SU-DHL-6 (cell line): ENCODE results near the gene NUTF2.

ENCODE experiments used
- H2AFZ ChIP-seq: fragments of 200-600 bp; sonication (generic); 2 replicates; pipeline ENCODE4 v1.6.1; 2014; ENCODE audit warnings: low read depth, mild to moderate bottlenecking, moderate library complexity, mixed read lengths, antibody characterized with exemption, low read length; ENCODE audit not compliant: severe bottlenecking
- H3F3A ChIP-seq: fragments of 200-600 bp; shearing (Covaris generic); 2 replicates; pipeline ENCODE4 v1.6.0; 2016; ENCODE audit warnings: antibody characterized with exemption, mild to moderate bottlenecking; ENCODE audit not compliant: insufficient read depth
- H3K27ac ChIP-seq: fragments of 200-600 bp; sonication (generic); 2 replicates; pipeline ENCODE4 v1.5.1; 2016; ENCODE audit warnings: low read depth, mild to moderate bottlenecking, low read length, moderate library complexity, mixed read lengths
- H3K27me3 ChIP-seq: fragments of 200-600 bp; sonication (generic), shearing (Covaris generic); 2 replicates; pipeline ENCODE4 v1.6.0; 2014; ENCODE audit warnings: mild to moderate bottlenecking, low read length
- H3K36me3 ChIP-seq: fragments of 200-600 bp; sonication (generic); 2 replicates; pipeline ENCODE4 v1.6.1; 2014; ENCODE audit warnings: mild to moderate bottlenecking, low read length, mixed read lengths
- H3K4me2 ChIP-seq: fragments of 300-600, 200-600 bp; shearing (Covaris generic), sonication (generic); 2 replicates; pipeline ENCODE4 v1.6.0; 2014; ENCODE audit warnings: low read length, low read depth, mild to moderate bottlenecking; ENCODE audit not compliant: poor library complexity, severe bottlenecking
- H3K4me3 ChIP-seq: fragments of 200-600 bp; sonication (generic); 2 replicates; pipeline ENCODE4 v1.5.1; 2014; ENCODE audit warnings: antibody characterized with exemption, low read length, mild to moderate bottlenecking, mixed read lengths; ENCODE audit not compliant: insufficient read depth, poor library complexity, severe bottlenecking
- H3K79me2 ChIP-seq: fragments of 200-600 bp; sonication (generic); 2 replicates; pipeline ENCODE4 v1.6.1; 2014; ENCODE audit warnings: mild to moderate bottlenecking, low read length, moderate library complexity; ENCODE audit not compliant: insufficient read depth
- H3K9ac ChIP-seq: fragments of 200-600 bp; sonication (generic); 2 replicates; pipeline ENCODE4 v1.7.0; 2014; ENCODE audit warnings: mild to moderate bottlenecking, low read length
- H3K9me2 ChIP-seq: fragments of 200-600 bp; sonication (generic); replicated peaks from 2 replicates; pipeline ENCODE4 v1.6.1; 2014; ENCODE audit warnings: low read length; ENCODE audit not compliant: insufficient read depth
- H3K9me3 ChIP-seq: fragments of 200-600 bp; sonication (generic); 2 replicates; pipeline ENCODE4 v1.6.1; 2014; ENCODE audit warnings: low read length, mixed read lengths; ENCODE audit not compliant: insufficient read depth
- H4K20me1 ChIP-seq: fragments of 200-600 bp; sonication (generic); 2 replicates; pipeline ENCODE4 v1.6.1; 2014; ENCODE audit warnings: low read depth, mild to moderate bottlenecking, antibody characterized with exemption, low read length, moderate library complexity, mixed read lengths
- EZH2phosphoT487 ChIP-seq: fragments of 200-600 bp; sonication (generic), shearing (Covaris generic); conservative IDR thresholded peaks from 2 replicates; pipeline ENCODE4 v1.6.1; 2018; ENCODE audit warnings: mild to moderate bottlenecking, antibody characterized with exemption, low read length, moderate library complexity, mixed read lengths
- TF ChIP-seq, protein P1 (sequence below): fragments of 200-600 bp; sonication (generic); IDR thresholded peaks from one replicate; pipeline ENCODE4 v1.5.1; 2017; ENCODE audit warnings: antibody characterized with exemption, mild to moderate bottlenecking, low read length, moderate library complexity; ENCODE audit not compliant: insufficient read depth, poor library complexity, severe bottlenecking

Gene NUTF2

DNA sequence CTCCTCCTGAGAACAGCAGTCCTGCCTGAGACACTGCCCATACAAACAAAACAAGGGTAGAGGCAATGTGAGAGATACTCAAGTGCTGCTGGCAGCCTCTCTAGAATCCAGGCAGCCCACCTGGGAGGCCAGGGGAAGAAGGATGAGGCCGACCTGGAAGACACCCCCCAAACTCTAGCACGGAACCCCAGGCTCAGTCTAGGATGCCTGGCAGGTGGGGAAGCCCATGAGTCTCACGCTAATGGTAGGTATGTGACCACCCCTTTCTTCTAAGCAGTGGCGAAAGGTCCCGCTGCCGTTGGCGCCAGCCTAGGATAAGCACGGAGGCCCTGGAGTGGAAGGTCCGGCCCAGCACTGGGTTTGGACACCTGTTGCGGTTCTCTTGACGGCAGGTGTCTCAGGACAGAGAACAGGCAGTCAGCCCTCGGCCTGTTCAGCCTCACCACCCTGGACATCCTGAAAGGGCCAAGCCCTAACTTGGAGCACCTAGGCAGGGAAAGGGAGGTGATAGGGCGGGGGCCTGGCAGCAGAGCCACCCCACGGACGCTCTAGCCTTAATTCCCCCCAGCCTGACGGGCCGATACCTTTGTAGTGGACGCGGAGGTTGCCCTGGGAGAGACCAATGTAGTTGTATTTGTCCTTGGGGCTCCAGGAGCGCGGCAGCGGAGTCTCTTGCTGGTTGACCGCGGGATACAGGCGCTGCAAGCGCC is 40.9 kb upstream of the NUTF2 start:
- Histone ChIP-seq H2AFZ (peak overlapping the region; percentile 92), H3K79me2 (peaks cover 14% of the 10 kb centered on the region; the same call in 1 of the 2 replicates), H3K36me3 (no peaks in the 10 kb centered on the region), H3K9ac (peak overlapping the region; percentile 81), H3K4me2 (peak overlapping the region; percentile 71), H3K27ac (no peak overlapping the region), H3K27me3 (no peaks in the 10 kb centered on the region), H3F3A (no peaks in the 10 kb centered on the region), H3K4me3 (peak overlapping the region; percentile 82), H3K9me3 (no peaks in the 10 kb centered on the region), H4K20me1 (no peaks in the 10 kb centered on the region), H3K9me2 (no peaks in the 10 kb centered on the region)
- TF ChIP-seq, protein P1, sequence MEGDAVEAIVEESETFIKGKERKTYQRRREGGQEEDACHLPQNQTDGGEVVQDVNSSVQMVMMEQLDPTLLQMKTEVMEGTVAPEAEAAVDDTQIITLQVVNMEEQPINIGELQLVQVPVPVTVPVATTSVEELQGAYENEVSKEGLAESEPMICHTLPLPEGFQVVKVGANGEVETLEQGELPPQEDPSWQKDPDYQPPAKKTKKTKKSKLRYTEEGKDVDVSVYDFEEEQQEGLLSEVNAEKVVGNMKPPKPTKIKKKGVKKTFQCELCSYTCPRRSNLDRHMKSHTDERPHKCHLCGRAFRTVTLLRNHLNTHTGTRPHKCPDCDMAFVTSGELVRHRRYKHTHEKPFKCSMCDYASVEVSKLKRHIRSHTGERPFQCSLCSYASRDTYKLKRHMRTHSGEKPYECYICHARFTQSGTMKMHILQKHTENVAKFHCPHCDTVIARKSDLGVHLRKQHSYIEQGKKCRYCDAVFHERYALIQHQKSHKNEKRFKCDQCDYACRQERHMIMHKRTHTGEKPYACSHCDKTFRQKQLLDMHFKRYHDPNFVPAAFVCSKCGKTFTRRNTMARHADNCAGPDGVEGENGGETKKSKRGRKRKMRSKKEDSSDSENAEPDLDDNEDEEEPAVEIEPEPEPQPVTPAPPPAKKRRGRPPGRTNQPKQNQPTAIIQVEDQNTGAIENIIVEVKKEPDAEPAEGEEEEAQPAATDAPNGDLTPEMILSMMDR = no peak
- TF ChIP-seq EZH2phosphoT487 = no peak

DNA sequence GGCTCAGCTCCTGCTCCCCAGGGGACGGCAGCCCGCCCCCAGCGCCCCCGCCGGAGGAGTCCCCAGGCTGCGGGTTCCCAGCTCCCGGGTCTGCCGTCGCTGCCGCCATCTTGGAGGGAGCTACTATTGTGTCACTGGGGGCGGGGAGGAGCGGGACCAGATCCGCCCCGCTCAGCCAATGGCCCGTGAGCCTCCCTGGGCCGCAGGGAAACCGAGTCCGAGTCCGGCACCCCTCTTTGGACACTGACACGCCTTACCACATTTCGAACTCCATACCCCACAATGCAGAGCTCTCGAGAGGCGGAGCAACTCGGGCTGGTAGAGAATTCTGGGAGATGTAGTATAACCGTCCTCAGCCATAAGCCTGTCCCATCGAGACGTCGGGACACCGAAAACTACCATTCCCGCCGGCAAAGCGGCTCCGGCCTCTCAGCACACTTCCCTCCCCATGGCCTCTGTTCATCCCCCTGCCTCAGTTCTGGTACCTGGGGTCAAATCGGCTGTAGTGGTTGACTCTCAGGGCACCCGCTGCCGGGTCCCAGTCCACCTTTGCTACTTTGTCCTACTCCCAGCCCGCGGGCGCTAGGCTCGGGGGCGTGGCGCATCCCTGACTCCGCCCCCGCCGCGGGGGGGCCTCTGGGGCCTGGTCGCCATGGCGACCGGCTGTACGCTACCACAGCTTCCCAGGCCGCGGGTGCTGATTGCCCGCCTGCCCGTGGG is 40.1 kb upstream of the NUTF2 start, which contains the start of the genes RANBP10 and TSNAXIP1:
Gene RANBP10, minus strand, starts transcription at position 133 of the 720 bp plus-strand sequence. Its CDS starts 24 bp downstream, at position 109.
Gene TSNAXIP1, plus strand, starts transcription at position 462 of the 720 bp plus-strand sequence. CDS start 261 bp downstream, outside the sequence.
- TF ChIP-seq, protein P1 = no peak
- TF ChIP-seq EZH2phosphoT487 = no peak
- H3K9ac ChIP-seq = peak within 1 kb of the TSS; percentile 81
- peak within 1 kb of the TSS; percentile 71 for H3K4me2 ChIP-seq
- H3K9me2 ChIP-seq = no peaks in the 10 kb centered on the region
- H3K9me3 ChIP-seq = no peaks in the 10 kb centered on the region
- no peaks in the 10 kb centered on the region for H3F3A ChIP-seq
- H2AFZ ChIP-seq = peak within 1 kb of the TSS; percentile 92
- peak within 1 kb of the TSS; percentile 23; the same call in 1 of the 2 replicates for H3K27ac ChIP-seq
- H3K27me3 ChIP-seq = no peaks in the 10 kb centered on the region
- no peaks in the 10 kb centered on the region for H3K36me3 ChIP-seq
- peaks cover 9% of the 10 kb centered on the region; the same call in 1 of the 2 replicates for H3K79me2 ChIP-seq
- no peaks in the 10 kb centered on the region for H4K20me1 ChIP-seq
- peak within 1 kb of the TSS; percentile 83 for H3K4me3 ChIP-seq

DNA sequence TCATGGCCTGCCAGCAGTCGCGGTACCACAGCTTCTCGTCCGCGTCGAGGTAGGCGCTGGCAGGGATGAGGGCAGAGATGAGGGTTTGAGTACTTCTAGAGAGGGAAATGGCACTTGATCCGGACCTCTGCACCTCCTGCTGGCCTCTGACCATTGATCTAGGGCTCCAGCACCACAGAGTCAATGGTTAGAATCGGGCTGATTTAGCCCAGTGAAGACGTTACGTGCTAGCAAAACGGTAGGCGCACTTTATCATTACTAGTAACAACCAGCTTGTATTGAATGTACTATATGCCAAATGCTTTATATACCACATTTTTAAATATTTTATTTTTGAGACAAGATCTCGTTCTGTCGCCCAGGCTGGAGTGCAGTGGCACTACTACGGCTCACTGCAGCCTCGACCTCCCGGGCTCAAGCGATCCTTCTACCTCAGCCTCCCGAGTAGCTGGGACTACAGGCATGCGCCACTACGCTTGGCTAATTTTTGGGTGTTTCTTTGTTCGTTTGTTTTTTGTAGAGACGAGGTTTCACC is 39.5 kb upstream of the NUTF2 start:
- Histone ChIP-seq H3K4me3 (peak overlapping the region; percentile 83), H3K4me2 (peak overlapping the region; percentile 69), H4K20me1 (no peaks in the 10 kb centered on the region), H3F3A (no peaks in the 10 kb centered on the region), H3K27me3 (no peaks in the 10 kb centered on the region), H3K27ac (no peak overlapping the region), H2AFZ (peak overlapping the region; percentile 80), H3K79me2 (peaks cover 9% of the 10 kb centered on the region; the same call in 1 of the 2 replicates), H3K36me3 (no peaks in the 10 kb centered on the region), H3K9ac (peak overlapping the region; percentile 81), H3K9me3 (no peaks in the 10 kb centered on the region), H3K9me2 (no peaks in the 10 kb centered on the region)
- TF ChIP-seq, protein P1 = no peak
- TF ChIP-seq EZH2phosphoT487 = no peak
